Measurements from ENCODE around the gene COL13A1. TPM values are rescaled to one million over a fixed set of nuclear protein-coding genes. Genes with fewer than 3 reads are reported as not detected.

Gene COL13A1
- polyA plus RNA-seq, 1 experiment, result 11.9 TPM

DNA sequence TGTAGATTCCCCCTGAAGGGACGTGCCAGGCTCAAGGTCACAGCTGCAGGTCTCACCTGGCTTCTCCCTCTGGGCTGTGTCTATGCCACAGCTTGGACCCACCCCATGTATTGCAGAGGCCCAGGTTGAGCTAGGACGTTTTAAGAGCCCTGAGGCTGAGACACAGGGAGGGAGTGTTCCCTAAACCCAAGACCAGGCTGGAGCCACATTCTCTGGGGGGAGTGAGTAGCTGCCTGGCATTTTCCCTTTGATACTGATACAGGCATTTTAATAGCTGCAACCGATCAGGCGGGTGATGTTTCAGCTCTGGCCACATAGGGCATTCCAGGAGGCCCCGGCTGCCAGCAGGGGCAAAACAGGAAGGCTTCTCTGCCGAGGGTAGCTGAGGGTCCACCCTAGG is 13.4 kb downstream of the COL13A1 start:
- no peak for DNase-seq (ENCODE audit: low read depth)
- CTCF ChIA-PET, result interaction anchor here (1.3 to 2.0 kb wide), 2 partner anchors 28 to 100 kb away, joined by 6 to 7 read pairs; no protein-coding TSS in a partner anchor

DNA sequence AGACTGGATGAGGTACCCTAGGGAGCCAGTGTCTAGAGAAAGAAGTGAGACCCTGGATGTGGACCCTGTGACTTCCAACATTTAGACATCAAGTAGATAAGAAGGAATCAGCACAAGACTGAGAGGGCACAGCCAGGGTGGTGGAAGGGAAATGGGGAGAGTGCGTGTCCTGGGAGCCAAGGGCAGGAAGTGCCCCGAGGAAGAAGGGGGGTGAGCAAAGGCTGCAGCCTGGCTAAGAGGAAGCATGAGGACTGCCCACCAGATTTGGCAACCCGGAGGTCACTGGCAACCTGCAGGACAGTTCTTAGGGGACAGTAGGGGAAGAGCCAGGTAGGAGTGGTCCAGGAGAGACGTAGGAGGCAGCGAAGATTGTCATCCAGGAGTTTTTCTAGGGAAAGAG is 14.8 kb downstream of the COL13A1 start:
- H3K27me3 ChIP-seq (ENCODE audit: control insufficient read depth, insufficient read depth, low read length), result no peaks in the 10 kb centered on the region
- TF ChIP-seq, protein P1, sequence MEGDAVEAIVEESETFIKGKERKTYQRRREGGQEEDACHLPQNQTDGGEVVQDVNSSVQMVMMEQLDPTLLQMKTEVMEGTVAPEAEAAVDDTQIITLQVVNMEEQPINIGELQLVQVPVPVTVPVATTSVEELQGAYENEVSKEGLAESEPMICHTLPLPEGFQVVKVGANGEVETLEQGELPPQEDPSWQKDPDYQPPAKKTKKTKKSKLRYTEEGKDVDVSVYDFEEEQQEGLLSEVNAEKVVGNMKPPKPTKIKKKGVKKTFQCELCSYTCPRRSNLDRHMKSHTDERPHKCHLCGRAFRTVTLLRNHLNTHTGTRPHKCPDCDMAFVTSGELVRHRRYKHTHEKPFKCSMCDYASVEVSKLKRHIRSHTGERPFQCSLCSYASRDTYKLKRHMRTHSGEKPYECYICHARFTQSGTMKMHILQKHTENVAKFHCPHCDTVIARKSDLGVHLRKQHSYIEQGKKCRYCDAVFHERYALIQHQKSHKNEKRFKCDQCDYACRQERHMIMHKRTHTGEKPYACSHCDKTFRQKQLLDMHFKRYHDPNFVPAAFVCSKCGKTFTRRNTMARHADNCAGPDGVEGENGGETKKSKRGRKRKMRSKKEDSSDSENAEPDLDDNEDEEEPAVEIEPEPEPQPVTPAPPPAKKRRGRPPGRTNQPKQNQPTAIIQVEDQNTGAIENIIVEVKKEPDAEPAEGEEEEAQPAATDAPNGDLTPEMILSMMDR (IDR thresholded peaks at IDR 0.05; ENCODE audit: insufficient read depth, low read depth, low read length), result no peak
- CTCF ChIA-PET, result interaction anchor here (0.5 to 2.6 kb wide), 5 partner anchors 8 to 98 kb away, joined by 3 to 7 read pairs (median 5); no protein-coding TSS in a partner anchor
- no peak overlapping the region for H3K4me3 ChIP-seq (ENCODE audit: low read depth, low read length)
- no peaks in the 10 kb centered on the region for H3K36me3 ChIP-seq (ENCODE audit: control insufficient read depth, insufficient read depth, low read length)
- POLR2A ChIA-PET, result no interaction called here
- no peak for DNase-seq (ENCODE audit: low read depth)

More for the DNA sequence above, 13.4 kb downstream of the COL13A1 start:
- no peaks in the 10 kb centered on the region for H3K27me3 ChIP-seq (ENCODE audit: control insufficient read depth, insufficient read depth, low read length)
- TF ChIP-seq, protein P1 (IDR thresholded peaks at IDR 0.05; ENCODE audit: insufficient read depth, low read depth, low read length), result no peak
- no peak overlapping the region for H3K4me3 ChIP-seq (ENCODE audit: low read depth, low read length)
- H3K36me3 ChIP-seq (ENCODE audit: control insufficient read depth, insufficient read depth, low read length), result no peaks in the 10 kb centered on the region
- POLR2A ChIA-PET, result no interaction called here

DNA sequence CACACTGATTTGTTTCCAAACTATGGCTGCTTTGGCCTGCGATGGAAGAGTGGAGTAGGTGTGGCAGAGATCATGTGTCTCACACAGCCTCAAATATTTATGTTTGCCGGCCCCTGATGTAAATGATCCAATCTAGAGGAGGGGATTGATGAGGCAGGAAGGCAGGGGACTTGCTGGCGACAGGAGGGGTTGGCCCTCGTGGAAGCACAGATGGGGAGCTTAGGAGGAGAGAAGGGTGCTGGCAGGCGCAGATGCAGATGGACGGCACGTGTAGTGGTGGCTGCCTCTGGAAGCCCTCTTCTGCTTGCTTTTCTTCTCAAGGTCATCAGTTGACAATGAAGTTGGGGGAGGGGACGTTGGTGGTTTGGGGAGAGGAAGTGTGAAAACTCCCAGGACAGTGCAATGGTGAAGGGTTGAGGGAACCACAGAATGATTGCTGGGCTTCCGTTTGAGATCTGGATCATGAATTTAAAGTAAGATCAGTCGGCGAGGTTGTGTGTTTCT is 15.4 kb downstream of the COL13A1 start:
- POLR2A ChIA-PET, result no interaction called here
- DNase-seq (ENCODE audit: low read depth), result no peak
- H3K36me3 ChIP-seq (ENCODE audit: control insufficient read depth, insufficient read depth, low read length), result no peaks in the 10 kb centered on the region
- no peaks in the 10 kb centered on the region for H3K27me3 ChIP-seq (ENCODE audit: control insufficient read depth, insufficient read depth, low read length)
- TF ChIP-seq, protein P1 (IDR thresholded peaks at IDR 0.05; ENCODE audit: insufficient read depth, low read depth, low read length), result no peak
- CTCF ChIA-PET, result interaction anchor here (0.5 to 2.6 kb wide), 4 partner anchors 9 to 46 kb away, joined by 3 to 7 read pairs (median 4); no protein-coding TSS in a partner anchor
- H3K4me3 ChIP-seq (ENCODE audit: low read depth, low read length), result no peak overlapping the region

DNA sequence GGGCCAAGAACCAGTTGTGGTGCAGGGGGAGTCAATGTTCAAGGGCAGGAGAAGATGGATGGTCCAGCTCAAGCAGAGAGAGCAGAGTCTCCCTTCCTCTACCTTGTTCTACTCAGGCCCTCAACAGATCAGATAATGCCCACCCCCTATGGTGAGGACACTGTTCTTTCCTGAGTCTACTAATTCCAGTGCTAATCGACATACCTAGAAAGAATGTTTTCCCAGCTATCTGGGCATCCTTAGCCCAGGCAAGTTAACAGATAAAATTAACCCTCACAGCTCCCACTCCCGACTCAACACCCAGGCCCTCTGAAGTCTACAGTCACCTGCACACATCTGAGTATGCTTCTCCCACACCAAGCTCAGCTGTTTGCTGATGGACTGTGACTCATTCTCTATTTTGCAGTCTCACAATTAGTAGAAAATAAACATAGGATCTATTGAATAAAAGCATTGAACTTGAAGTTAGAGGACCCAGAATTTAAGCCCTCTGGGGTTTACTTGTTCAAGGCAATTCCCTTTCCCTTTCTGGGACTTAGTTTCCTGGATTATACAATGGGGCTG is 17.1 kb downstream of the COL13A1 start:
- ChIA-PET POLR2A (no interaction called here), CTCF (interaction anchor here (0.5 to 2.6 kb wide), 3 partner anchors 10 to 614 kb away, joined by 3 to 7 read pairs (median 3); no protein-coding TSS in a partner anchor)
- Histone ChIP-seq H3K4me3 (ENCODE audit: low read depth, low read length) (no peak overlapping the region), H3K36me3 (ENCODE audit: control insufficient read depth, insufficient read depth, low read length) (no peaks in the 10 kb centered on the region), H3K27me3 (ENCODE audit: control insufficient read depth, insufficient read depth, low read length) (no peaks in the 10 kb centered on the region)
- DNase-seq (ENCODE audit: low read depth), result no peak
- TF ChIP-seq, protein P1 (IDR thresholded peaks at IDR 0.05; ENCODE audit: insufficient read depth, low read depth, low read length), result no peak

DNA sequence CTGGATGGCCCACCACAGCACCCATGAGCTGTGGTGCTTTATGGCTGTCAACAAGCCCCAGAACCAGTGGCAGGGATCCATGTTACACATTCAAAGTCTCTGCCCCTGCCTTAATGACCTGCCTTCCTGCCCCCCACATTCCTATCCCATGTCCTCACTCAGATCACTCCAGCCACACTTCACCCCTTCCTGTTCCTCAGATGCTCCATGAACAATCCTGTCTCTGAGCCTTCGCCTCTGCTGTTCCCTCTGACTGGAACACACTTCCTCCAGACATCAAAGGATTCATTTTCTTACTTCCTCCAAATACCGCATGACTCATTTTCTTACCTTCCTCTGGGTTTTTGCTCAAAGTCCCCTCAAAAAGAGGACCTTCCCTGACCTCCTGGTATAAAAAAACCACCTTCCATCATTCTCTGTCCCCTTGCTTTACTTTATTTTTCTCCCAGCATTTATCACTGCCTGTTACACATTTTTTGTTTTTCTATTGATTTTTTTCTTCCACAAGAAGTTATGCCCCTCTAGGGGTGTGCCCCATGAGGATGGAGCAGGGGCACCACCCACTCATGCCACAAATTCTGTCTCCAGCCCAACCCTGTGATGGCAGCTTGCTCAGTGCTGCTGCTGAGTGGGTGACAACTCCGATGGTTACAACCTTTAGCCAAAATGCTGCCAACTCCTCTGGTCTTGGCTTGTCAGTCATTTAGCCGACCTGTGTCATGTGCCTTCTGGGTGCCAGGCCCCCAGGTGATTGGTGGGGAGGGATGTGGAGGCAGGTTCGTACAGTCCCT is 18.2 kb downstream of the COL13A1 start:
- ChIA-PET CTCF (interaction anchor here (1.3 kb wide), 1 partner anchor 95 kb away, joined by 3 read pairs; no protein-coding TSS in a partner anchor), POLR2A (no interaction called here)
- H3K27me3 ChIP-seq (ENCODE audit: control insufficient read depth, insufficient read depth, low read length), result no peaks in the 10 kb centered on the region
- no peaks in the 10 kb centered on the region for H3K36me3 ChIP-seq (ENCODE audit: control insufficient read depth, insufficient read depth, low read length)
- TF ChIP-seq, protein P1 (IDR thresholded peaks at IDR 0.05; ENCODE audit: insufficient read depth, low read depth, low read length), result no peak
- no peak for DNase-seq (ENCODE audit: low read depth)
- H3K4me3 ChIP-seq (ENCODE audit: low read depth, low read length), result no peak overlapping the region

Measured in BJ (cell line).